Rectal smooth muscle tissue (tissue), 1 donor: ENCODE measurements around the gene VPS26B.
A peak's percentile ranks its signal among the peaks of the same experiment; 100 is the strongest.
"Not testable (repeated sequence)": the region's sequence is repeated elsewhere in the genome, so short reads cannot be mapped to it uniquely, and the experiment has no call there.

Source experiments
- H3K27ac ChIP-seq: one replicate; pipeline ENCODE4 v1.7.0; 2013; ENCODE audit warnings: low read depth, low read length, inconsistent platforms
- H3K27me3 ChIP-seq: one replicate; pipeline ENCODE4 v1.7.0; 2013; ENCODE audit warnings: low read length; ENCODE audit not compliant: control insufficient read depth, insufficient read depth
- H3K36me3 ChIP-seq: one replicate; pipeline ENCODE4 v1.7.0; 2013; ENCODE audit warnings: low read length; ENCODE audit not compliant: control insufficient read depth, insufficient read depth
- H3K4me1 ChIP-seq: one replicate; pipeline ENCODE4 v1.7.0; 2013; ENCODE audit warnings: low read length; ENCODE audit not compliant: control insufficient read depth, insufficient read depth
- H3K4me3 ChIP-seq: one replicate; pipeline ENCODE4 v1.7.0; 2013; ENCODE audit warnings: low read length
- H3K9ac ChIP-seq: one replicate; pipeline ENCODE4 v1.7.0; 2013; ENCODE audit warnings: low read length

Gene VPS26B

GRCh38 chr11:134252346-134253187 is 28.1 kb downstream of the VPS26B start:
- peak overlapping the region; percentile 61 for H3K27ac ChIP-seq
- H3K4me3 ChIP-seq: peak overlapping the region; percentile 96
- no peaks in the 10 kb centered on the region for H3K27me3 ChIP-seq
- H3K4me1 ChIP-seq: peaks cover 10% of the 10 kb centered on the region
- peaks cover 21% of the 10 kb centered on the region for H3K36me3 ChIP-seq
- H3K9ac ChIP-seq: peak overlapping the region; percentile 5

- Histone ChIP-seq H3K27ac (peak within 1 kb of the TSS; percentile 61), H3K4me1 (peaks cover 10% of the 10 kb centered on the region), H3K27me3 (no peaks in the 10 kb centered on the region), H3K4me3 (peak within 1 kb of the TSS; percentile 96), H3K36me3 (peaks cover 17% of the 10 kb centered on the region), H3K9ac (peak within 1 kb of the TSS; percentile 46)
Measured at GRCh38 chr11:134253188-134253993, 28.9 kb downstream of the VPS26B start, which contains the start of the genes ACAD8 and THYN1. ACAD8 (plus strand) TSS chr11:134253568; CDS start chr11:134253601, 33 bp downstream. THYN1 (minus strand) TSS chr11:134253352; CDS start chr11:134252882, 470 bp downstream.

DNA sequence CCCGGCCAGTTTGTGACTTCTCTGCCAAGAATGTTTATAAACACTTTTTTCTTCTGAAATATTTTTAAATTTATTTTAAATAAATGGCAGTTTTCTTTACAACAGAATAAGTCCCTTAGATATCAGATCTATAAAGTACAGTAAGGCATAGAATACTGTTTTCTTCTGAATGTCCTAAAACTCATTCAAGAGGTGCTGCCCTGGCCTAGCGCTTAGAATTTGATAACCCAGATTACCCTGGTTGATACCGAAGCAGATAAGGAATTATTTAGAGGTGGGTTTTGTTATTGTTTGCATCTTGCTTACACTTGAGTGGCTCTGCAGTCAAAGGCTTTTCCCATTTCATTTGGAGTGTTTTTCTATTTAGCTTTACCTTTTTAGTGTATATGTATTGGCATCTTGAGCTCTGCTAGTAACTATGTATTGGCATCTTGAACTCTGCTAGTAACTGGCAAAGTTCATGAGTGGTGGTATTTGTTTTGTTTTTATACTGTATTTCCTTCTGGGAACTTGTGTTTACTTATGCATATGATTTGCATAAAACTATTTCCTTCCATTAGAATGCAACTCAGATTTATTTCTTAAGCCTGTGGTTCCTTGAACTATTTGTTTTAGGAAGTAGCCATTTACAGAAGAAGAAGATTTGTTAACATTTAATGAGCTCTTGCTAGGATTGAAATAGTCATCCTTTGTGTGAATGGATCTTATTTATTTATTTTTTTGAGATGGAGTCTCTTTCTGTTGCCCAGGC is 30.1 kb downstream of the VPS26B start:
- Histone ChIP-seq H3K36me3 (peaks cover 23% of the 10 kb centered on the region), H3K27ac (no peak overlapping the region), H3K27me3 (no peaks in the 10 kb centered on the region), H3K4me3 (peak overlapping the region; percentile 96), H3K4me1 (peaks cover 10% of the 10 kb centered on the region), H3K9ac (no peak overlapping the region)

- not testable (repeated sequence) for H3K27ac ChIP-seq, H3K27me3 ChIP-seq, H3K4me3 ChIP-seq, H3K9ac ChIP-seq, H3K4me1 ChIP-seq
- peaks cover 20% of the 10 kb centered on the region for H3K36me3 ChIP-seq
Measured at GRCh38 chr11:134255184-134255561, 30.7 kb downstream of the VPS26B start.

- Histone ChIP-seq H3K36me3 (peaks cover 21% of the 10 kb centered on the region), H3K27me3 (no peaks in the 10 kb centered on the region), H3K27ac (no peak overlapping the region), H3K9ac (no peak overlapping the region), H3K4me1 (peaks cover 6% of the 10 kb centered on the region), H3K4me3 (no peak overlapping the region)
Measured at GRCh38 chr11:134257101-134257500, 32.6 kb downstream of the VPS26B start.

- Histone ChIP-seq H3K4me1 (no peaks in the 10 kb centered on the region), H3K27me3 (no peaks in the 10 kb centered on the region), H3K36me3 (peaks cover 34% of the 10 kb centered on the region), H3K27ac (no peak overlapping the region), H3K4me3 (no peak overlapping the region), H3K9ac (no peak overlapping the region)
Measured at GRCh38 chr11:134258577-134258976, 34.1 kb downstream of the VPS26B start.

DNA sequence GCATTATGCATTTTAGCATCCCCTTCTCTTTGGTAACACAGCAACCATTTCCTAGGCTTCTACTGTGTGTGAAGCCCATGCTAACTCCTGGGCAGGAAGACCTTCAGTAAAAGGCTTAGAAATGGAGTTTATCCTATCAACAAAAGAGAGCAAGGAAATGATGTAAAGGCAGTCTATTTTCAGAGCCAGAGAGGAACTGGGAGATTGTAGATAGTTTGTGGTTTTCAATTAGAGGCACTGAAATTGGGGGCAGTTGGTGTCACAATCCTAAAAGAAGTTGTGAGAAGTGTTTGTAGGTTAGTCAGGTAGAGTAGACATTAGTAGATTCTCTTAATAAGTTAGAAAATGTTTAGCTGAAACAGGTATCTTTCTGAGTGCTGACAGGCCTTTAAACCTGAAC is 36.0 kb downstream of the VPS26B start:
- no peaks in the 10 kb centered on the region for H3K27me3 ChIP-seq
- H3K27ac ChIP-seq: no peak overlapping the region
- no peak overlapping the region for H3K4me3 ChIP-seq
- H3K4me1 ChIP-seq: no peaks in the 10 kb centered on the region
- H3K9ac ChIP-seq: no peak overlapping the region
- peaks cover 37% of the 10 kb centered on the region for H3K36me3 ChIP-seq

DNA sequence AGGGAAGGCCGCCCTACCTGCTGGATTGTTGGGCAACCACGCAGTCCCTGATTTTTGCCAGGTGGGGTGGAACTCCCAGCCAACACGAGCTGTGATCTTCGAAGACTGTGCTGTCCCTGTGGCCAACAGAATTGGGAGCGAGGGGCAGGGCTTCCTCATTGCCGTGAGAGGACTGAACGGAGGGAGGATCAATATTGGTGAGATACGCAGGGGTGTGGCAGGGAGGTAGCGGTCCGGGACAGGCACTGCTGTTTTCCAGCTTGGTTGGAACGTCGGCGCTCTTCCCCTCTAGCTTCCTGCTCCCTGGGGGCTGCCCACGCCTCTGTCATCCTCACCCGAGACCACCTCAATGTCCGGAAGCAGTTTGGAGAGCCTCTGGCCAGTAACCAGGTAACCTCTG is 36.5 kb downstream of the VPS26B start:
- Histone ChIP-seq H3K4me3 (no peak overlapping the region), H3K36me3 (peaks cover 37% of the 10 kb centered on the region)

DNA sequence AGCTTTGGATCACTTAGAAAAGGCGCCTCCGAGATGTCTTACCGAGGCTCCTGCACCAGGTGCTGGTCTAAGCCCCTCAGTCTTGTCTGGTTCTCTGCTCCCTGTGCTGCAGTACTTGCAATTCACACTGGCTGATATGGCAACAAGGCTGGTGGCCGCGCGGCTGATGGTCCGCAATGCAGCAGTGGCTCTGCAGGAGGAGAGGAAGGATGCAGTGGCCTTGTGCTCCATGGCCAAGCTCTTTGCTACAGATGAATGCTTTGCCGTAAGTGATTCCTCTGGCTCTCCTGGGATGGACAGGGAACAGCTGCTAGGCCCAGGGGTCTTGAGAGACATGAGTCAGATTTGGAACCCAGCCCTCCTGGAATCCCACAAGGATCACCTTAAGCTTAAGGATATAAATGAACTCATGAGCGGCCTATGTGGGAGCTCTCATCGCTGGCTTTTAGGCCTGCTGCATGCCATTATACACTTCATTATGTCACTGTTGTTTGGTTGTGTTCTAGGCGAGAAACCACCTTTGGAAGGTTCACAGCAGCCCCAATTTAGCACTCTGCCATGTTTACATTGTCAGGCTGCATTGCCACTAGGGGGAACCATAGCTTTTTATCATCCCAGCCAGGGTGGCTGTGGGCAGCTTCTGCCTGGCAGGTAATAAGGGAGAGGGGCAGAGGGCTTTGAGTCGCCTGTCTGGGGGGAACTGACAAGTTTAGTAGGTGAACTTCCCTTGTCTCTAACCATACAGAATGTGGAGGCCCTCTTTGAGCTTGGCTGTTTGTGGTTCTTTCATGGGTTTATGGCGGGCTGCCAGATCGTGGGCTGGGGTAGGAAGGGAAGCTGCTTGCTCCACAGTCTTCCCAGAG is 37.4 kb downstream of the VPS26B start:
- Histone ChIP-seq H3K36me3 (peaks cover 37% of the 10 kb centered on the region), H3K9ac (no peak overlapping the region), H3K4me3 (no peak overlapping the region), H3K27ac (no peak overlapping the region), H3K27me3 (no peaks in the 10 kb centered on the region), H3K4me1 (no peaks in the 10 kb centered on the region)

More for the DNA sequence above, 36.5 kb downstream of the VPS26B start:
- H3K4me1 ChIP-seq: no peaks in the 10 kb centered on the region
- no peak overlapping the region for H3K9ac ChIP-seq
- no peaks in the 10 kb centered on the region for H3K27me3 ChIP-seq
- no peak overlapping the region for H3K27ac ChIP-seq

DNA sequence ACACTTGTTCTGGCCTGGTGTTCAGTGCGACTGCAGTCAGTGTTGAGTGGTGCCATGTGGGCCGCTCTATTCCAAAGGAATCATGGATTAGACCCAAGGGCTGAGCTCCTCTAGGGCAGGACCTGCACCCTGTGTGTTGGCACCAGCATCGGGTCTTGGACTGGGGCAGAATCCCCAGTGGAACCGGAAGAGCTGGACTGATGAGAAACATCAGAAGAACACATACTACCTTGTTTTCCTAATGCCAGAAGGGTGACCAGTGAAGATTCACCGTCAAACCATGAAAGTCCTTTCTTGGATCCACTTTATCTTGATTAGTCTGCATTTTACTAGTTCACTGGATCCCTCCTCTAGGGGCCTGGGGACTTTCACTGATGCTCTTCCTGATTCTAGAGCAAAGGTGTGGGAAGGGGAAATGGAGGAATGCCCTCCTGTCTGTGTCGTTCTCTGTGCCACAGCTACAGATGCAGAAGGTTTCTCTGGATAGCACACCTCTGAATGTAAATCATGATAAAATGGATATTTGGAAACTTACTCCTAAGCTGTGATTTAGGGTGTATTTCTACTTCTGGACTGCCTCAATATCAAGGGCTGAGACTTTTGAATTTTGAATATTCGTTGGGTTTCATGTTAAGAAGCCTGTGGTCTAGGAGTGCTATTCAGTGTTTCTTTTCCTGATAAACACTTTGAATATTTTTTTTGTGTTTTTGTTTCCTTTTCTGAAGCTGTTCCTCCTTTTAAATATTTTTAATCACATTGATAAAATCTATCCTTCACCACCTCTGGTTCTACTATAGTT is 40.7 kb downstream of the VPS26B start:
- no peak overlapping the region for H3K9ac ChIP-seq
- H3K4me1 ChIP-seq: no peaks in the 10 kb centered on the region
- H3K36me3 ChIP-seq: peaks cover 22% of the 10 kb centered on the region
- H3K27ac ChIP-seq: no peak overlapping the region
- H3K4me3 ChIP-seq: no peak overlapping the region
- no peaks in the 10 kb centered on the region for H3K27me3 ChIP-seq

DNA sequence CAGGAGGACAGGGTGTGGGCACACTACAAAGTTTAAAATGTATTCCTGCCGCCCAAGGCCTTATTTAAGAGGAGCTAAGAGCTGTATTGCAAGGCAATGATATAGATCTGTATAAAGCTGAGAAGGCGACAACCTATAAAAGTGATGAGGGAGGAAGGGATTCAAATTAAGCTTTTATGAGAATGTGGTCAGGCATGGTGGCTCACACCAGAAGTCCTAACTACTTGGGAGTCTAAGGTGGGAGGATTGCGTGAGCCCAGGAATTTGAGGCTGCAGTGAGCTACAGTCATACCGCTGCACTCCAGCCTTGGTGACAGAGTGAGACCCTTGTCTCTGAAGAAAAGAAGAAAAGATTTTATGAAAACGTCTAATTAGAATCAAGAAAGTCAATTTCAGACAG is 42.0 kb downstream of the VPS26B start:
- H3K27me3 ChIP-seq: no peaks in the 10 kb centered on the region
- no peaks in the 10 kb centered on the region for H3K4me1 ChIP-seq
- H3K36me3 ChIP-seq: peaks cover 19% of the 10 kb centered on the region
- H3K4me3 ChIP-seq: no peak overlapping the region
- H3K27ac ChIP-seq: no peak overlapping the region
- no peak overlapping the region for H3K9ac ChIP-seq
